HL-60 (cell line): Measurements from ENCODE around the gene MAP3K2.

Experiments used
- DNase-seq, 2 experiments: peaks; one replicate each; pipeline ENCODE4 v3.0.0-alpha.2; 2010 to 2020; ENCODE audit warnings: low read depth in 1 of 2, low spot score in 1 of 2
- H3K27ac ChIP-seq: fragments of 250-450 bp; sonication (Bioruptor Pico); replicated peaks from 2 replicates; pipeline ENCODE4 v1.5.1; 2020; ENCODE audit warnings: mild to moderate bottlenecking, moderate library complexity
- H3K27me3 ChIP-seq: fragments of 250-450 bp; sonication (Bioruptor Pico); 2 replicates; pipeline ENCODE4 v1.5.1; 2021; ENCODE audit warnings: mild to moderate bottlenecking, moderate library complexity; ENCODE audit not compliant: insufficient read depth, poor library complexity, severe bottlenecking
- H3K4me3 ChIP-seq: replicated peaks from 2 replicates; pipeline ENCODE4 v1.5.1; 2011; ENCODE audit warnings: mild to moderate bottlenecking, control low read depth, low read length; ENCODE audit not compliant: insufficient read depth
- CTCF ChIP-seq: IDR thresholded peaks from one replicate; pipeline ENCODE4 v1.5.1; 2011; ENCODE audit warnings: low read length, control low read depth, inconsistent platforms; ENCODE audit not compliant: insufficient read depth
- GABPA ChIP-seq: IDR thresholded peaks from 2 replicates; pipeline ENCODE4 v1.6.1; 2012; ENCODE audit warnings: low read depth
- POLR2AphosphoS5 ChIP-seq: IDR thresholded peaks from 2 replicates; pipeline ENCODE4 v1.6.1; 2012; ENCODE audit warnings: low read depth
- REST ChIP-seq: IDR thresholded peaks from 2 replicates; pipeline ENCODE4 v1.6.1; 2012; ENCODE audit warnings: low read depth; ENCODE audit not compliant: insufficient replicate concordance
- SPI1 ChIP-seq: IDR thresholded peaks from 2 replicates; pipeline ENCODE4 v1.6.1; 2012; ENCODE audit warnings: low read depth, mild to moderate bottlenecking, borderline replicate concordance

Gene MAP3K2

DNA sequence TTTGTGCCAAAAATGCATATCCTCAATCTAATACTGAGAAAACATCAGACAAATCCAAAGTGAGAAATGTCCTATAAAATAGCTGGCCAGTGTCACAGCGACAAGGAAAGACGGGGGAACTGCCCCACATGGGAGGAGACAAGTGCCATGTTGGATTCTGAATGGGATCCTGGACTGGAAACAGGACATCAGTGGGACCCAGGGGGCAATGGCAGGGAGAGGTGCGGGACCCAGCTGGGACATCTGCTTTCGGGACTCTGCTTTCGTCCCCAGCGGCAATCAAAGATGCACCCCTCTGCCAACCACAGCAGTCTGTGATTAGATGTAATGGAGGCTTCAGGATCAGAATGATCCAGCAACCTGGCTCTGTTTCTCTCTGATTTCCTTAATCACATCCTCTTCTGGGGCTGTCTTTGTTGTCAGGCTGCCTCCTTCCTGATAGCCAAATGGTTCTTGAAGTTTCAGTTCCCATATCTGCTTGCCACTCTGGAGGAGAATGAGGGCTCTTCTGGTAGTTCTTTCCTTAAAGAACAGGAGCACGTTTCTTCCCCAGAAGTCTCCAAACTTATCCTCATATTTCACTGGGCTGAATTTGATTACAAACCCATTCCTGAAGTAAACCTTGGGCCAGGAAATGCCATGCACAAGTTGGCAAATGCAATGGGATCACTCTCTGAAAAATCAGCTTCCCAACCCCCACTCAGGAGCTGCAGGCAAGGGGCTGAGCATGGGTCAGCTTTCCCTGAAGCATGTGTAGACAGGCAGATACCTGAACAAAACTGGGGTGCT is 16.9 kb upstream of the MAP3K2 start:
- TF ChIP-seq REST (no peak), CTCF (no peak), POLR2AphosphoS5 (no peak), SPI1 (no peak), GABPA (no peak)
- no peak for DNase-seq
- Histone ChIP-seq H3K27ac (no peak overlapping the region), H3K4me3 (no peak overlapping the region), H3K27me3 (no peaks in the 10 kb centered on the region)

GRCh38 chr2:127403460-127403859 is 15.7 kb upstream of the MAP3K2 start:
- H3K27me3 ChIP-seq: no peaks in the 10 kb centered on the region
- TF ChIP-seq SPI1: no peak
- TF ChIP-seq CTCF: no peak
- no peak for TF ChIP-seq POLR2AphosphoS5
- TF ChIP-seq GABPA: no peak
- no peak for TF ChIP-seq REST
- no peak overlapping the region for H3K27ac ChIP-seq
- DNase-seq: no peak
- no peak overlapping the region for H3K4me3 ChIP-seq

DNA sequence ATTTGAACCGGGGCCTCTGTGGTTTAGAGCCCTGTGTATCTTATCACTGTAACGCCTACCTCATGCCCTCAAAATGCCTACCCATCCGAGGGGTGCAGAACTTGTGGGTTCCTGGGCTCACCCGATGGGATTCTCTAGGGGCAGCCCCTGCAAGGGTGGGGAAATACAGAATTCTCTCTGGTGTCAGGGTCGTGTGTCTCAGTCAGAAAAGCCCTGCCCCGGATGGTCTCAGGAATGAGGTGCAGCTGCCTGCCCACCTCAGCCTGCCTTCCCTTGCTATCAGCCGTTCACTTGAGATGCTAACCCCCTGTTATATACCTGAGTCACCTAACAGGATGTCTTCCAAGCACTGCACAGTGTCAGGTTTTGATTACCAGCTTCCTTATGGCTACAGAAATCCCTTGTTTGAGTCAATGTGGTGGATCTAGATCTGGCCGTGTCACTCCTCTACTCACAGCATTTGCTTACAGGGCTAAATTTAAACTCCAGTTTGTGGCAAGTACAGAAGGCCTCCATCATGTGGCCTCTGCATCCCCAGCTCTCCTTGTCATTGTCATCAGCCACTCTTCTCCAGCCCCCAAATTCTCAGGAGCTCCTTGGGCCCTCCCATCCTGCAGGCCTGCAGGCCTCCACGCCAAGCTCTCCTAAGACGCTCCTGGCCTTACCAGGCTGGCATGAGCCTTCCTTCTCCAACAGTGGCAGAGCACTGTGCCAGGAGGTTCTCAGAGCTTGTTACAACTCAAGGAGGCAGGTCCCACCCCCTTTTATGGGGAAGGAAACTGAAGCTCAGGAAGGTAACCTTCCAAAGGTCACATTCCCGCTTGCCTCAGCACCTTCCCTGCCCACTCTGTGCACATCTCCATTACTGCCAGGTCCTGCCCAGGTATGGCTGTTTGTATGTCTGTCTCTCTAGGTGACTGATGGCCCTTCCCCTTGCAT is 14.3 kb upstream of the MAP3K2 start:
- no peak overlapping the region for H3K4me3 ChIP-seq
- TF ChIP-seq REST (no peak), CTCF (no peak), GABPA (no peak), SPI1 (no peak), POLR2AphosphoS5 (no peak)
- H3K27ac ChIP-seq: no peak overlapping the region
- DNase-seq: no peak
- H3K27me3 ChIP-seq: no peaks in the 10 kb centered on the region
